Heart left ventricle (tissue), 16 donors: ENCODE results near the gene ERC1. TPM values are rescaled to one million over a fixed set of nuclear protein-coding genes. Genes with fewer than 3 reads are reported as not detected.

ENCODE experiments used
- ATAC-seq, 4 donors: fragments of 200-7000 bp; cut with Tn5 transposase; one replicate each; pipeline ENCODE4 v1.9.1; 2020 to 2022; ENCODE audit warnings: moderate library complexity in 4 of 4, mild to moderate bottlenecking in 3 of 4, moderate number of reproducible peaks in 1 of 4
- DNase-seq, 5 donors: peaks; one replicate each; pipeline ENCODE4 v3.0.0-alpha.2; 2020
- H3K27ac ChIP-seq, 12 donors: fragments of 200-600 bp; sonication (generic) in 4 of 12; one replicate each; pipeline versions ENCODE4 v1.5.0 to v1.8.0; 2016 to 2022; ENCODE audit warnings: mild to moderate bottlenecking in 2 of 12
- H3K27me3 ChIP-seq, 9 donors: fragments of 200-600 bp; sonication (generic) in 2 of 9; one replicate each; pipeline versions ENCODE4 v1.5.1 to v1.8.0; 2016 to 2022; ENCODE audit warnings: mild to moderate bottlenecking in 3 of 9
- H3K36me3 ChIP-seq, 9 donors: fragments of 200-600 bp; sonication (generic) in 2 of 9; one replicate each; pipeline versions ENCODE4 v1.5.0 to v1.8.0; 2018 to 2022; ENCODE audit warnings: mild to moderate bottlenecking in 2 of 9
- H3K4me1 ChIP-seq, 12 donors: fragments of 200-600 bp; sonication (generic) in 4 of 12; one replicate each; pipeline versions ENCODE4 v1.5.0 to v1.8.0; 2016 to 2022; ENCODE audit warnings: mild to moderate bottlenecking in 3 of 12
- H3K4me3 ChIP-seq, 12 donors: fragments of 200-600 bp; sonication (generic) in 4 of 12; one replicate each; pipeline versions ENCODE4 v1.5.0 to v1.8.0; 2017 to 2022; ENCODE audit warnings: mild to moderate bottlenecking in 9 of 12, moderate library complexity in 4 of 12
- H3K9me3 ChIP-seq, 12 donors: fragments of 200-600 bp; sonication (generic) in 4 of 12; one replicate each; pipeline versions ENCODE4 v1.5.0 to v1.8.0; 2016 to 2022; ENCODE audit warnings: mild to moderate bottlenecking in 1 of 12
- POLR2A ChIP-seq, 2 donors: fragments of 450-650 bp; IDR thresholded peaks; one replicate each; pipeline ENCODE4 v1.6.1; 2017; ENCODE audit warnings: antibody characterized with exemption in 2 of 2, mild to moderate bottlenecking in 2 of 2, moderate library complexity in 2 of 2
- WGBS, 4 donors: extraction: QIAGEN DNeasy Blood & Tissue Kit in 2 of 4; methylation state at CpG; one replicate each; pipeline versions ENCODE4 v1.1.5 to v1.1.7; 2013 to 2018; 5-methylcytosine and 5-hydroxymethylcytosine counted together
- intact Hi-C, 10 donors: fragments of 100-400 bp; cut with DNase I; formaldehyde crosslinking; loops; one replicate each; pipeline versions ENCODE4 v1.11.1 to v1.14.2; 2022
- polyA plus RNA-seq, 2 donors: library from polyadenylated mRNA; stranded (reverse); fragments of 200-250 nt; gene quantifications; one replicate each; pipeline ENCODE4 v1.2.3, GENCODE V29; 2013
- total RNA-seq, 9 donors: library from RNA; depleted of rRNA in 2 of 9; stranded (reverse); fragments of >200 nt in 2 of 9; fragmentation: NEBNext Ultra II Directional in 3 of 9; extraction: Animal tissue kit (Norgen Biotek cat#: 25700) in 3 of 9; gene quantifications; one replicate each; pipeline versions ENCODE4 v1.1.0 to v1.2.4, GENCODE V29; 2016 to 2023
- TF ChIP-seq, protein P1 (sequence below), 12 donors: fragments of 200-600 bp; sonication (generic) in 4 of 12; IDR thresholded peaks; one replicate each; pipeline versions ENCODE4 v1.5.0 to v1.8.0; 2018 to 2022; ENCODE audit warnings: antibody characterized with exemption in 12 of 12, mild to moderate bottlenecking in 5 of 12
- donor health status: ischemic (EF 13 %, LVEDD 7.1; RV severe dilation, severe dysfunction).
- donor health status: healthy with polysubstance abuse.
- donor health status: DM: no; HTN: yes; CAD: no.
- donor health status: DM: no; HTN: no; CAD: no.
- donor health status: ischemic (EF 25% LVEDD 6.9; RV normal size, moderate dysfunction).
- donor health status: ischemic (EF 25% LVEDD 5.7; RV mildly dilated, moderate dysfunction).
- donor health status: healthy.
- donor health status: DM: yes; HTN: yes; CAD: no.
- donor health status: ischemic (EF 35%, LVEDD 5.7; RV mildly dilated, moderate dysfunction).
- donor health status: nonischemic (EF 11% LVEDD 7.7; RV severe dilation, severe dysfunction).
- donor health status: DM: yes; HTN: yes; CAD: no.
- donor health status: PGD.
- donor health status: ischemic (EF 29% LVEDD 5.4; RV normal size, mild dysfunction).
- donor health status: nonischemic (EF 23%, LVEDD 6.1; RV moderate dilation, normal function).

Gene ERC1
- total and polyA plus RNA-seq, 11 donors, result 13.5 to 84.0 (median 47.9) TPM

DNA sequence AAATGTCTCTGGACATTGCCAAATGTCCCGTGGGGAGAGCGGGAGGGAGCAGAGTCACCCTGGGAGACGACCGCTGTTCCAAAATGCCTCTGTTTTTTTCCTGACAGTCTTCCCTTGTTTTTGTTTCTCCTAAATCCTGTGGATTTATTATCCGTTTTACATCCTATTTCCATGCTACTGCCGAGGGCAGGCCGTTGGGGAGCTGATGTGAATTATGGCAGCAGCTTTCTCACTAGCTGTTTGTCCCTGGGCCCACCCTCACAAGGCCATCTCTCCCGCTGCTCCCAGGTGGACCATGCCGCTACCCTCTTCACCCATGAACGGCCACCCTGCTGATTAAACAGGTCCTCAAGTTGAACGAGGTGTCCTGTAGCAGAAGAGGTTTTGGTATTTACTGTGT, 548.1 kb downstream of the ERC1 start:
- Histone ChIP-seq H3K4me1 (peaks cover 0 to 8% (median 0%) of the 10 kb centered on the region in 12 donors), H3K27me3 (peaks cover 0 to 33% (median 0%) of the 10 kb centered on the region in 9 donors), H3K9me3 (peaks cover 0 to 8% (median 0%) of the 10 kb centered on the region in 12 donors), H3K4me3 (no peak overlapping the region), H3K36me3 (no peaks in the 10 kb centered on the region), H3K27ac (no peak overlapping the region)
- ATAC-seq (no peak), DNase-seq (no peak)
- TF ChIP-seq, protein P1, sequence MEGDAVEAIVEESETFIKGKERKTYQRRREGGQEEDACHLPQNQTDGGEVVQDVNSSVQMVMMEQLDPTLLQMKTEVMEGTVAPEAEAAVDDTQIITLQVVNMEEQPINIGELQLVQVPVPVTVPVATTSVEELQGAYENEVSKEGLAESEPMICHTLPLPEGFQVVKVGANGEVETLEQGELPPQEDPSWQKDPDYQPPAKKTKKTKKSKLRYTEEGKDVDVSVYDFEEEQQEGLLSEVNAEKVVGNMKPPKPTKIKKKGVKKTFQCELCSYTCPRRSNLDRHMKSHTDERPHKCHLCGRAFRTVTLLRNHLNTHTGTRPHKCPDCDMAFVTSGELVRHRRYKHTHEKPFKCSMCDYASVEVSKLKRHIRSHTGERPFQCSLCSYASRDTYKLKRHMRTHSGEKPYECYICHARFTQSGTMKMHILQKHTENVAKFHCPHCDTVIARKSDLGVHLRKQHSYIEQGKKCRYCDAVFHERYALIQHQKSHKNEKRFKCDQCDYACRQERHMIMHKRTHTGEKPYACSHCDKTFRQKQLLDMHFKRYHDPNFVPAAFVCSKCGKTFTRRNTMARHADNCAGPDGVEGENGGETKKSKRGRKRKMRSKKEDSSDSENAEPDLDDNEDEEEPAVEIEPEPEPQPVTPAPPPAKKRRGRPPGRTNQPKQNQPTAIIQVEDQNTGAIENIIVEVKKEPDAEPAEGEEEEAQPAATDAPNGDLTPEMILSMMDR (IDR thresholded peaks at IDR 0.05), result no peak
- no peak for TF ChIP-seq POLR2A (IDR thresholded peaks at IDR 0.05)
- WGBS, 4 donors, result 84 to 89% (median 88%) methylated on average over 11 of the region's 11 CpGs
- intact Hi-C loops, result no loop called here

DNA sequence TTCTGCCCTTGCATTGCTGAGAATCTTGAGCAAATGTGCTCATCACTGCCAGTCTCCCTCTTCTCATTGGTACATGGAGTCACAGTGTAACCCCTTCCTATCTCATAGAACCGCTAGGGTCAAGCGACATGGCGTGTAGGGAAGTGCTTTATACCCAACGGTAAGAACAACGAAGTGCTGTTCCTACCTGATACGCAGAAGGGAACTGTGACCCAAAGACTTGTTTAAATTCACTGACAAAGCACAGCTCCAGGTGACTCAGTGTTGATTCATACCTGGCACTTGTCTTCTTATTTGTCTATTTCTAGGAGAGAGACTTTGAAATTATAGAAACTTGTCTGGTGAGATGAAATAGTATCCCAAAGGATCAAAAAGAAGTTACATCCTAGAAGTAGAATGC, 549.7 kb downstream of the ERC1 start:
- TF ChIP-seq POLR2A (IDR thresholded peaks at IDR 0.05), result no peak
- TF ChIP-seq, protein P1 (IDR thresholded peaks at IDR 0.05), result no peak
- Histone ChIP-seq H3K4me1 (peaks cover 0 to 12% (median 0%) of the 10 kb centered on the region in 12 donors), H3K36me3 (no peaks in the 10 kb centered on the region), H3K27ac (no peak overlapping the region), H3K9me3 (peaks cover 0 to 9% (median 0%) of the 10 kb centered on the region in 12 donors), H3K27me3 (peaks cover 0 to 24% (median 0%) of the 10 kb centered on the region in 9 donors), H3K4me3 (no peak overlapping the region)
- WGBS, 4 donors, result 89 to 94% (median 92%) methylated on average over 6 of the region's 6 CpGs
- no peak for DNase-seq
- intact Hi-C loops, result no loop called here
- ATAC-seq, result no peak

DNA sequence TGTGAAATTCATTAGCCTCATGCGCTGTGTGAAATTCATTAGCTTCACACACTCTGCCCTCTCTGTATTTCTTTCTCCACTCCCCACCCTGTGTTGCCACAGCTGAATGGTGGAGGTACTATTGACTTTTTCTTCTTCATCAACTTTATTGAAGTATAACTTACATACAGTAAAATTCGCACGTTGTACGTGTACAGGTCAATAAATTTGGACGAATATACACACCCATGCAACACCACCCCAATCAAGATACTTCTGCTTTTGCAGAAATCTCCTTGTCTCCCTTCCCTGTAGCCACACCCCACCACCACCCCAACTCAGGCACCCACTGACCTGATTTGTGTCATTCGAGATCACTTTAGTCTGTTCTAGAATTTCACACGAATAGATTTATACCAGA, 551.6 kb downstream of the ERC1 start:
- DNase-seq, result no peak
- H3K4me3 ChIP-seq, result no peak overlapping the region

DNA sequence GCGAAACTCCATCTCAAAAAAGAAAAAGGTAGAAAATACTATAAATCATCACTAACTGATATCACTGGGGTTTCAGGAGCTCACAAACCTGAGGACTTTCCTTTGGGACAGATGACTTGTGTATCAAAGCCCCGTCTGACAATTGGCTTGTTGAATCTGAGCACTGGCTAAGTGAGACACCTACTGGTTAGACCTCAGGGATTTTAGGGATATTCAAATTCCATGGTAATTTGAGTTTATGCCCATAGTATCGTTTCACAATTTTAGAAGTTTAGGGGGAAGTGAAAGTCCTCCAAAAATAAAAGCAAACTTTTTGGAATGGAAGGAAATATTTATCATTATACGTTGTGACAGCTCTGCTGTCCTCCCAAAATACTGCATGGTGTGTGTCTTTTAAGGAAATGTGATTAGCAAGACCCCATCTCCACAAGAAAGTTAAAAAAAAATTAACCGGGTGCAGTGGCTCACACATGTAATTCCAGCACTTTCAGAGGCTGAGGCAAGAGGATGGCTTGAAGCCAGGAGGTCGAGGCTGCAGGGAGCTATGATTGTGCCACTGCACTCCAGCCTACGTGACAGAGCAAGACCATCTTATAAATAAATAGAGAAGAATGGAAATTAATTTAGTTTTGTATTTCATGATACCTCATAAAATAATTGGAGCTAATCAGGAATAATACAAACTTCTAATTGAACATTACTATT, 554.1 kb downstream of the ERC1 start:
- intact Hi-C loops, result no loop called here
- DNase-seq (no peak), ATAC-seq (no peak)

More for the DNA sequence above, 551.6 kb downstream of the ERC1 start:
- Histone ChIP-seq H3K4me1 (peaks cover 0 to 12% (median 0%) of the 10 kb centered on the region in 12 donors), H3K36me3 (no peaks in the 10 kb centered on the region), H3K27ac (no peak overlapping the region), H3K9me3 (peaks cover 0 to 9% (median 0%) of the 10 kb centered on the region in 12 donors), H3K27me3 (peaks cover 0 to 6% (median 0%) of the 10 kb centered on the region in 9 donors)
- no peak for ATAC-seq
- intact Hi-C loops, result no loop called here
- WGBS, 4 donors, result 94 to 97% (median 95%) methylated on average over 7 of the region's 7 CpGs
- TF ChIP-seq, protein P1 (IDR thresholded peaks at IDR 0.05), result no peak
- TF ChIP-seq POLR2A (IDR thresholded peaks at IDR 0.05), result no peak

More for the DNA sequence above, 554.1 kb downstream of the ERC1 start:
- 56 to 62% (median 59%) methylated on average over 7 of the region's 7 CpGs for WGBS, 4 donors
- TF ChIP-seq POLR2A (IDR thresholded peaks at IDR 0.05), result no peak
- TF ChIP-seq, protein P1 (IDR thresholded peaks at IDR 0.05), result peak in 5 of 12 donors; percentile 7 to 34 (median 27)
- no peak overlapping the region for H3K27ac ChIP-seq
- H3K27me3 ChIP-seq, result no peaks in the 10 kb centered on the region
- H3K9me3 ChIP-seq, result peaks cover 0 to 9% (median 0%) of the 10 kb centered on the region in 12 donors
- H3K36me3 ChIP-seq, result no peaks in the 10 kb centered on the region
- no peak overlapping the region for H3K4me3 ChIP-seq
- H3K4me1 ChIP-seq, result peaks cover 0 to 12% (median 0%) of the 10 kb centered on the region in 12 donors

Other genes starting within 250 kb of the ERC1 start
- gene WNK1, start 238.6 kb upstream of the ERC1 start, total RNA-seq, result 100 to 1,000 TPM; 247 to 373 (median 302) TPM
- 100 to 1,000 TPM in 1 of 2 donors, 10 to 100 TPM in 1; 59.9 to 247 TPM for gene WNK1, start 238.6 kb upstream of the ERC1 start, polyA plus RNA-seq
- 1 to 10 TPM; 4.1 to 9.7 (median 6.2) TPM for gene RAD52, start 41.5 kb upstream of the ERC1 start, total RNA-seq
- 1 to 10 TPM; 4.3 to 7.9 TPM for gene RAD52, start 41.5 kb upstream of the ERC1 start, polyA plus RNA-seq